Suprapubic skin (tissue), 4 donors: ENCODE measurements around the gene GRIN2A.

Experiments used
- CTCF ChIP-seq, 2 donors: fragments of 200-600 bp in 1 of 2; fragments of 450-650 bp in 1 of 2; sonication (generic) in 1 of 2; IDR thresholded peaks; one replicate each; pipeline ENCODE4 v1.5.1; 2016 to 2019; ENCODE audit warnings: antibody characterized with exemption in 2 of 2, mild to moderate bottlenecking in 1 of 2, moderate library complexity in 1 of 2
- EP300 ChIP-seq: sonication (generic); formaldehyde crosslinking; IDR thresholded peaks from one replicate; pipeline ENCODE4 v1.6.1; 2017; ENCODE audit warnings: antibody characterized with exemption
- POLR2A ChIP-seq, 2 donors: fragments of 450-650 bp; IDR thresholded peaks; one replicate each; pipeline ENCODE4 v1.6.1; 2017; ENCODE audit warnings: antibody characterized with exemption in 2 of 2, mild to moderate bottlenecking in 2 of 2, moderate library complexity in 2 of 2
- POLR2AphosphoS5 ChIP-seq, 3 donors: sonication (generic); formaldehyde crosslinking; IDR thresholded peaks; one replicate each; pipeline ENCODE4 v1.6.1; 2017; ENCODE audit warnings: antibody characterized with exemption in 3 of 3

- no peak for TF ChIP-seq CTCF (IDR thresholded peaks at IDR 0.05)
- TF ChIP-seq POLR2AphosphoS5 (IDR thresholded peaks at IDR 0.05): no peak
- no peak for TF ChIP-seq POLR2A (IDR thresholded peaks at IDR 0.05)
- TF ChIP-seq EP300: no peak
These were observed 69.0 kb downstream of the GRIN2A start for GRCh38 chr16:10113248-10113647.
